Stimulated activated memory B cell treated with anti-CD40 and anti-IgM and Interleukin-4, amounts not matched to agents 10 μg/mL and 1 μg/mL and 100 μg/mL, for 72 hours (primary cell): ENCODE results near the gene OGA.

Experiments used
- ATAC-seq: fragments of 150-1000 bp; cut with Tn5 transposase; 2 replicates; pipeline ENCODE4 v1.10.0; 2021
- H3K27ac Mint-ChIP-seq: one replicate; pipeline ENCODE4 v1.8.0; 2022; ENCODE audit warnings: mild to moderate bottlenecking, mixed read lengths
- H3K27me3 Mint-ChIP-seq: one replicate; pipeline ENCODE4 v1.8.0; 2022; ENCODE audit warnings: mixed read lengths
- H3K36me3 Mint-ChIP-seq: one replicate; pipeline ENCODE4 v1.8.0; 2022; ENCODE audit warnings: mixed read lengths
- H3K4me1 Mint-ChIP-seq: one replicate; pipeline ENCODE4 v1.8.0; 2022; ENCODE audit warnings: mixed read lengths
- H3K4me3 Mint-ChIP-seq: one replicate; pipeline ENCODE4 v1.8.0; 2022; ENCODE audit warnings: mild to moderate bottlenecking, moderate library complexity, mixed read lengths
- H3K9me3 Mint-ChIP-seq: one replicate; pipeline ENCODE4 v1.8.0; 2022; ENCODE audit warnings: mixed read lengths

OGA gene

DNA sequence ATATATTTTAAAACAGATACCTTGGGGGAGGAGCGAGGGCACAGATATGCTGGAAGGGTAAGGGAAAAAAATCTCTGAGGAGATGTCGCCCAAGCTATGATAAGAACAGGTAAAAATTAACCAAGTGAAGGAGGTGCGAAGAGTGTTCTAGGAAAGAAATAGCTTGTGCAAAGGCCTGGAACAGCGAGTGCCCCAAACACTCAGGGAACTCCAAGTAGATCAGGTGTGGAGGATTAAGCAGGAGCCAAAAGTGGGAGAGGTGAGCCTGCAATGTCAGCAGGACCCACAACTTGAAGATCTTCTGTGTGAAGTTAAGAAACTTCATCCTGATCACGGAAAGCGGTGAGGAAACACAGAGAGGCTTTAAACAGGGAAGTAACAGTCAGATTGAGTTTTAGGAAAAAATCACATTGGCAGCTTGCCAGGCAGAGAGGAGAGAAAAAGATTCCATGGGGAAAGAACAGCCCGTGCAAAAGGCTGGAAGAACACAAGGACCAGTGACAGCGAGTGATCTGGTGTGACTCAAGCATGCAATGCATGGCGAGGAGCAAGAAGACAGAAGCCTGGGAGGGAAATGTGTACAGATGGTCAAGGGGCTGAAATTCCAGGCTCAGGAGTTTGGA, 73.1 kb downstream of the OGA start:
- Mint-ChIP-seq H3K27ac (no peak overlapping the region), H3K9me3 (no peaks in the 10 kb centered on the region), H3K4me1 (no peaks in the 10 kb centered on the region), H3K27me3 (peaks cover 11% of the 10 kb centered on the region), H3K4me3 (no peak overlapping the region), H3K36me3 (no peaks in the 10 kb centered on the region)
- ATAC-seq: no peak

GRCh38 chr10:101744267-101744666, 74.0 kb downstream of the OGA start:
- ATAC-seq: no peak
- no peaks in the 10 kb centered on the region for H3K36me3 Mint-ChIP-seq
- H3K9me3 Mint-ChIP-seq: no peaks in the 10 kb centered on the region
- H3K4me1 Mint-ChIP-seq: no peaks in the 10 kb centered on the region
- H3K27me3 Mint-ChIP-seq: peaks cover 20% of the 10 kb centered on the region
- H3K27ac Mint-ChIP-seq: no peak overlapping the region
- H3K4me3 Mint-ChIP-seq: no peak overlapping the region

DNA sequence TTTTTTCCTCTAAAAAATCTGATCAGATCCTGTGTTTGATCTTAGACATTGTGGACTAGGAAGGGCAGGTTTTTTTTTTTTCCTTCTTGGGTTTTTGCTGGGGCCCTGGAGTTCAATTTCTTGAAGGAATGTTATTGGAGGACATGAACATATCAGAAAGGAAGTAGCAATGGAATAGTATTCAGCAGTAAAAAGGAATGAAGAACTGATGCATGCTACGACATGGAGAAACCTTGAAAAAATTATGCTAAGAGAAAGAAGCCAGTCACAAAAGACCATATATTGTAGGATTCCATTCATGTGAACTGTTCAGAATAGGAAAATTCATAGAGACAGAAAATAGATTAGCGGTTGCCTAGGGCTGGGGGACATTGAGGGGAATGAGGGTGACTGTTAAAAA, 76.3 kb downstream of the OGA start:
- H3K4me1 Mint-ChIP-seq: no peaks in the 10 kb centered on the region
- no peaks in the 10 kb centered on the region for H3K36me3 Mint-ChIP-seq
- no peak for ATAC-seq
- H3K27ac Mint-ChIP-seq: no peak overlapping the region
- H3K27me3 Mint-ChIP-seq: peaks cover 22% of the 10 kb centered on the region
- H3K9me3 Mint-ChIP-seq: no peaks in the 10 kb centered on the region
- no peak overlapping the region for H3K4me3 Mint-ChIP-seq

GRCh38 chr10:101736666-101737065, 81.6 kb downstream of the OGA start:
- Mint-ChIP-seq H3K4me1 (no peaks in the 10 kb centered on the region), H3K4me3 (no peak overlapping the region), H3K27ac (no peak overlapping the region), H3K36me3 (no peaks in the 10 kb centered on the region), H3K9me3 (no peaks in the 10 kb centered on the region), H3K27me3 (peaks cover 41% of the 10 kb centered on the region)
- ATAC-seq: no peak
